ENCODE data around the gene HSD3B7.
"Not testable (repeated sequence)": the region's sequence is repeated elsewhere in the genome, so short reads cannot be mapped to it uniquely, and the experiment has no call there.

GRCh38 chr16:30939571-30939970 lies 45.4 kb upstream of the HSD3B7 start:
- not testable (repeated sequence) for TF ChIP-seq CTCF (optimal IDR thresholded peaks at IDR 0.05 in 1 of 3, IDR thresholded peaks at IDR 0.05 in 1 of 3, conservative IDR thresholded peaks at IDR 0.05 in 1 of 3; ENCODE audit: extremely low read depth in 1 of 3, insufficient read depth in 2 of 3, low read length in 3 of 3); EZH2 (IDR thresholded peaks at IDR 0.05; ENCODE audit: low read length)
